Measurements from ENCODE around the gene NRG2. TPM values are rescaled to one million over a fixed set of nuclear protein-coding genes. Genes with fewer than 3 reads are reported as not detected.

NRG2 gene
- total RNA-seq, 3 donors from 2014 or later (not counting 1 experiment from before 2014, with no cell fraction given): 0.21 to 0.50 (median 0.40) TPM

DNA sequence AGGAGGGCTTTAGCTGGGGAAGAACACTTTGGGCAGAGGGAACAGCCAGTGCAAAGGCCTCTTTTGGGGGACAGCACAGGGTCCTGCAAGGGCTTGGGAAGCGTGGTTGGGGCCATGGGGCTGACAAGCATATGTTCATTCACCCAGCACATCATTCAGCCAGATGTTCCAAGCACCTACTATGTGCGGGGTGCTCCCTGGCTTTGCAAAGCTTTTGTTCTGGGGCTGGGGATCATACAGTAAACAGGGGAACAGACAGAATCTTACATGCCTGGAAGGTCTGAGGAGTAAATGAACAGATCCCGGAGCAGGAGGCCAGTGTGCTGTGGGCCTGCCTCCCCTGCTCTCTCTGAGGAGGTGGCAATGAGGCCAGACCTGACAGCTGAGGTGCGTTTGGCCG, 230.8 kb downstream of the NRG2 start:
- Mint-ChIP-seq H3K4me3 (no peak overlapping the region), H3K9me3 (no peaks in the 10 kb centered on the region), H3K36me3 (no peaks in the 10 kb centered on the region), H3K27ac (no peak overlapping the region), H3K27me3 (ENCODE audit: low read depth in 2 of 2) (no peaks in the 10 kb centered on the region), H3K4me1 (no peaks in the 10 kb centered on the region)
- intact Hi-C loops (cut with micrococcal nuclease): no loop called here
- Histone ChIP-seq H3K27ac (ENCODE audit: low read length) (no peak overlapping the region), H3K4me1 (ENCODE audit: control insufficient read depth, insufficient read depth, low read length) (no peaks in the 10 kb centered on the region), H3K36me3 (ENCODE audit: control insufficient read depth, insufficient read depth, low read length) (no peaks in the 10 kb centered on the region), H3K9me3 (ENCODE audit: control insufficient read depth, insufficient read depth, low read length) (no peaks in the 10 kb centered on the region), H3K27me3 (ENCODE audit: control insufficient read depth, insufficient read depth, low read length) (no peaks in the 10 kb centered on the region), H3K4me3 (ENCODE audit: low read length) (no peak overlapping the region)
- TF ChIP-seq, protein P1, sequence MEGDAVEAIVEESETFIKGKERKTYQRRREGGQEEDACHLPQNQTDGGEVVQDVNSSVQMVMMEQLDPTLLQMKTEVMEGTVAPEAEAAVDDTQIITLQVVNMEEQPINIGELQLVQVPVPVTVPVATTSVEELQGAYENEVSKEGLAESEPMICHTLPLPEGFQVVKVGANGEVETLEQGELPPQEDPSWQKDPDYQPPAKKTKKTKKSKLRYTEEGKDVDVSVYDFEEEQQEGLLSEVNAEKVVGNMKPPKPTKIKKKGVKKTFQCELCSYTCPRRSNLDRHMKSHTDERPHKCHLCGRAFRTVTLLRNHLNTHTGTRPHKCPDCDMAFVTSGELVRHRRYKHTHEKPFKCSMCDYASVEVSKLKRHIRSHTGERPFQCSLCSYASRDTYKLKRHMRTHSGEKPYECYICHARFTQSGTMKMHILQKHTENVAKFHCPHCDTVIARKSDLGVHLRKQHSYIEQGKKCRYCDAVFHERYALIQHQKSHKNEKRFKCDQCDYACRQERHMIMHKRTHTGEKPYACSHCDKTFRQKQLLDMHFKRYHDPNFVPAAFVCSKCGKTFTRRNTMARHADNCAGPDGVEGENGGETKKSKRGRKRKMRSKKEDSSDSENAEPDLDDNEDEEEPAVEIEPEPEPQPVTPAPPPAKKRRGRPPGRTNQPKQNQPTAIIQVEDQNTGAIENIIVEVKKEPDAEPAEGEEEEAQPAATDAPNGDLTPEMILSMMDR (IDR thresholded peaks at IDR 0.05): no peak
- no peak for ATAC-seq
- DNase-seq: no peak
- WGBS (ENCODE audit: insufficient coverage): 79% methylated on average over 5 of the region's 5 CpGs

- ATAC-seq: no peak
- H3K27ac ChIP-seq (ENCODE audit: low read length): no peak overlapping the region
- Mint-ChIP-seq H3K27ac (no peak overlapping the region), H3K36me3 (no peaks in the 10 kb centered on the region), H3K4me1 (no peaks in the 10 kb centered on the region), H3K9me3 (no peaks in the 10 kb centered on the region), H3K27me3 (ENCODE audit: low read depth in 2 of 2) (no peaks in the 10 kb centered on the region), H3K4me3 (no peak overlapping the region)
- H3K9me3 ChIP-seq (ENCODE audit: control insufficient read depth, insufficient read depth, low read length): no peaks in the 10 kb centered on the region
- no peak for DNase-seq
- intact Hi-C loops (cut with micrococcal nuclease): no loop called here
- H3K4me3 ChIP-seq (ENCODE audit: low read length): no peak overlapping the region
- 50% methylated on average over 1 of the region's 2 CpGs for WGBS (ENCODE audit: insufficient coverage)
- no peaks in the 10 kb centered on the region for H3K4me1 ChIP-seq (ENCODE audit: control insufficient read depth, insufficient read depth, low read length)
- no peaks in the 10 kb centered on the region for H3K27me3 ChIP-seq (ENCODE audit: control insufficient read depth, insufficient read depth, low read length)
- no peaks in the 10 kb centered on the region for H3K36me3 ChIP-seq (ENCODE audit: control insufficient read depth, insufficient read depth, low read length)
- TF ChIP-seq, protein P1 (IDR thresholded peaks at IDR 0.05): no peak
These were observed 231.9 kb downstream of the NRG2 start for GRCh38 chr5:139811274-139811607.

GRCh38 chr5:139810341-139811273, 232.5 kb downstream of the NRG2 start:
- TF ChIP-seq, protein P1 (IDR thresholded peaks at IDR 0.05): no peak
- no peaks in the 10 kb centered on the region for H3K4me1 ChIP-seq (ENCODE audit: control insufficient read depth, insufficient read depth, low read length)
- H3K36me3 Mint-ChIP-seq: no peaks in the 10 kb centered on the region
- no peaks in the 10 kb centered on the region for H3K4me1 Mint-ChIP-seq
- intact Hi-C loops (cut with micrococcal nuclease): no loop called here
- peaks cover 2% of the 10 kb centered on the region for H3K27me3 ChIP-seq (ENCODE audit: control insufficient read depth, insufficient read depth, low read length)
- H3K9me3 Mint-ChIP-seq: no peaks in the 10 kb centered on the region
- WGBS (ENCODE audit: insufficient coverage): 80% methylated on average over 8 of the region's 8 CpGs
- H3K36me3 ChIP-seq (ENCODE audit: control insufficient read depth, insufficient read depth, low read length): no peaks in the 10 kb centered on the region
- no peak overlapping the region for H3K4me3 Mint-ChIP-seq
- DNase-seq (no peak), ATAC-seq (no peak)
- no peak overlapping the region for H3K4me3 ChIP-seq (ENCODE audit: low read length)
- H3K27ac Mint-ChIP-seq: no peak overlapping the region
- no peaks in the 10 kb centered on the region for H3K9me3 ChIP-seq (ENCODE audit: control insufficient read depth, insufficient read depth, low read length)
- H3K27me3 Mint-ChIP-seq (ENCODE audit: low read depth in 2 of 2): peaks cover 0 to 1% of the 10 kb centered on the region in 2 donors
- no peak overlapping the region for H3K27ac ChIP-seq (ENCODE audit: low read length)
